NB4 (cell line): ENCODE measurements around the gene SHLD1.
A peak's percentile ranks its signal among the peaks of the same experiment; 100 is the strongest.

Source experiments
- DNase-seq: peaks from one replicate; pipeline ENCODE4 v3.0.0; 2010; ENCODE audit warnings: low read depth
- H3K4me3 ChIP-seq: one replicate; pipeline ENCODE4 v1.5.1; 2011; ENCODE audit warnings: mild to moderate bottlenecking, low read depth, low read length, moderate library complexity
- CTCF ChIP-seq: IDR thresholded peaks from one replicate; pipeline ENCODE4 v1.5.1; 2012; ENCODE audit warnings: low read depth, low read length
- MAX ChIP-seq: IDR thresholded peaks from 2 replicates; pipeline ENCODE4 v1.6.1; 2011; ENCODE audit warnings: low read depth, low read length
- MYC ChIP-seq: IDR thresholded peaks from 2 replicates; pipeline ENCODE4 v1.6.1; 2011; ENCODE audit warnings: low read depth, low read length
- POLR2A ChIP-seq: IDR thresholded peaks from 2 replicates; pipeline ENCODE4 v1.6.1; 2011; ENCODE audit warnings: mild to moderate bottlenecking; ENCODE audit not compliant: insufficient read length; ENCODE audit errors: extremely low read depth

SHLD1 gene

GRCh38 chr20:5786930-5787795 is 37.0 kb downstream of the SHLD1 start:
- TF ChIP-seq MAX = no peak
- TF ChIP-seq MYC = no peak
- no peak for TF ChIP-seq POLR2A
- no peak for TF ChIP-seq CTCF
- no peak for DNase-seq
- no peak overlapping the region for H3K4me3 ChIP-seq

- H3K4me3 ChIP-seq = no peak overlapping the region
- TF ChIP-seq CTCF (no peak), MYC (no peak), POLR2A (no peak), MAX (no peak)
- DNase-seq = no peak
Observed at GRCh38 chr20:5787796-5788165, 37.6 kb downstream of the SHLD1 start.

GRCh38 chr20:5788385-5788895 is 38.2 kb downstream of the SHLD1 start:
- no peak overlapping the region for H3K4me3 ChIP-seq
- peak; percentile 92 for DNase-seq
- TF ChIP-seq MAX (peak; percentile 48), MYC (peak; percentile 56; the same call in 1 of the 2 replicates), POLR2A (no peak), CTCF (peak; percentile 71)

GRCh38 chr20:5789827-5790226 is 39.6 kb downstream of the SHLD1 start:
- TF ChIP-seq MYC = no peak
- no peak for TF ChIP-seq POLR2A
- TF ChIP-seq MAX = no peak
- TF ChIP-seq CTCF = no peak
- no peak overlapping the region for H3K4me3 ChIP-seq
- peak; percentile 64 for DNase-seq

- no peak for DNase-seq
- H3K4me3 ChIP-seq = no peak overlapping the region
- TF ChIP-seq MYC = no peak
- no peak for TF ChIP-seq POLR2A
- no peak for TF ChIP-seq CTCF
- no peak for TF ChIP-seq MAX
Observed at GRCh38 chr20:5793916-5794315, 43.7 kb downstream of the SHLD1 start.
